Measurements from ENCODE around the gene PLA2G12B. TPM values are rescaled to one million over a fixed set of nuclear protein-coding genes. Genes with fewer than 3 reads are reported as not detected.

PLA2G12B gene
- total RNA-seq, 1 donor from 2014 or later, result 3.8 TPM

GRCh38 chr10:72898616-72899015 lies 56.0 kb downstream of the PLA2G12B start:
- TF ChIP-seq CTCF (IDR thresholded peaks at IDR 0.05; ENCODE audit: unreplicated experiment), result no peak
- no peak overlapping the region for H3K27ac Mint-ChIP-seq
- no peak overlapping the region for H3K4me3 Mint-ChIP-seq (ENCODE audit: low read depth)
- H3K4me1 Mint-ChIP-seq (ENCODE audit: low read depth), result no peaks in the 10 kb centered on the region
- peaks cover 3% of the 10 kb centered on the region for H3K36me3 Mint-ChIP-seq (ENCODE audit: insufficient read depth)
- peaks cover 3% of the 10 kb centered on the region for H3K27me3 Mint-ChIP-seq
- H3K9me3 Mint-ChIP-seq (ENCODE audit: low read depth), result no peaks in the 10 kb centered on the region
- DNase-seq (ENCODE audit: low spot score, unreplicated experiment), result no peak

- H3K4me3 Mint-ChIP-seq (ENCODE audit: low read depth), result no peak overlapping the region
- H3K36me3 Mint-ChIP-seq (ENCODE audit: insufficient read depth), result peaks cover 4% of the 10 kb centered on the region
- no peak for DNase-seq (ENCODE audit: low spot score, unreplicated experiment)
- H3K27ac Mint-ChIP-seq, result no peak overlapping the region
- TF ChIP-seq CTCF (IDR thresholded peaks at IDR 0.05; ENCODE audit: unreplicated experiment), result no peak
- peaks cover 3% of the 10 kb centered on the region for H3K27me3 Mint-ChIP-seq
- peaks cover 3% of the 10 kb centered on the region for H3K4me1 Mint-ChIP-seq (ENCODE audit: low read depth)
- no peaks in the 10 kb centered on the region for H3K9me3 Mint-ChIP-seq (ENCODE audit: low read depth)
Observed at GRCh38 chr10:72895236-72895850, 59.3 kb downstream of the PLA2G12B start.

GRCh38 chr10:72893136-72893798 lies 61.3 kb downstream of the PLA2G12B start, which contains the start of gene OIT3:
Gene OIT3 (plus strand): TSS chr10:72893739. CDS start chr10:72893799, 60 bp downstream.
- Mint-ChIP-seq H3K36me3 (ENCODE audit: insufficient read depth) (peaks cover 14% of the 10 kb centered on the region), H3K9me3 (ENCODE audit: low read depth) (no peaks in the 10 kb centered on the region), H3K27me3 (peaks cover 3% of the 10 kb centered on the region), H3K4me1 (ENCODE audit: low read depth) (peaks cover 3% of the 10 kb centered on the region), H3K27ac (no peak within 1 kb of the TSS), H3K4me3 (ENCODE audit: low read depth) (no peak within 1 kb of the TSS)
- no peak for TF ChIP-seq CTCF (IDR thresholded peaks at IDR 0.05; ENCODE audit: unreplicated experiment)
- DNase-seq (ENCODE audit: low spot score, unreplicated experiment), result no peak

GRCh38 chr10:72890086-72890485 lies 64.5 kb downstream of the PLA2G12B start:
- Mint-ChIP-seq H3K4me3 (ENCODE audit: low read depth) (no peak overlapping the region), H3K4me1 (ENCODE audit: low read depth) (peaks cover 3% of the 10 kb centered on the region), H3K27me3 (peaks cover under 1% of the 10 kb centered on the region), H3K36me3 (ENCODE audit: insufficient read depth) (peaks cover 23% of the 10 kb centered on the region), H3K27ac (no peak overlapping the region), H3K9me3 (ENCODE audit: low read depth) (no peaks in the 10 kb centered on the region)
- no peak for DNase-seq (ENCODE audit: low spot score, unreplicated experiment)
- TF ChIP-seq CTCF (IDR thresholded peaks at IDR 0.05; ENCODE audit: unreplicated experiment), result no peak

- Mint-ChIP-seq H3K36me3 (ENCODE audit: insufficient read depth) (peaks cover 26% of the 10 kb centered on the region), H3K9me3 (ENCODE audit: low read depth) (no peaks in the 10 kb centered on the region), H3K4me3 (ENCODE audit: low read depth) (no peak overlapping the region), H3K27me3 (no peaks in the 10 kb centered on the region), H3K4me1 (ENCODE audit: low read depth) (peaks cover 3% of the 10 kb centered on the region), H3K27ac (no peak overlapping the region)
- no peak for DNase-seq (ENCODE audit: low spot score, unreplicated experiment)
- no peak for TF ChIP-seq CTCF (IDR thresholded peaks at IDR 0.05; ENCODE audit: unreplicated experiment)
Observed at GRCh38 chr10:72889391-72889831, 65.2 kb downstream of the PLA2G12B start.

Data from progenitor cell of endocrine pancreas (in vitro differentiated cells).